Upper lobe of left lung (tissue), 4 donors: ENCODE data around the gene HOXA6.

Experiments used
- EP300 ChIP-seq, 4 donors: sonication (generic); formaldehyde crosslinking; IDR thresholded peaks; one replicate each; pipeline ENCODE4 v1.5.1; 2017; ENCODE audit warnings: antibody characterized with exemption in 4 of 4, control low read depth in 2 of 4
- POLR2A ChIP-seq, 4 donors: fragments of 450-650 bp; IDR thresholded peaks; one replicate each; pipeline ENCODE4 v1.5.1; 2016 to 2017; ENCODE audit warnings: antibody characterized with exemption in 4 of 4, mild to moderate bottlenecking in 2 of 4
- POLR2AphosphoS5 ChIP-seq, 2 donors: sonication (generic); formaldehyde crosslinking; IDR thresholded peaks; one replicate each; pipeline ENCODE4 v1.5.1; 2017; ENCODE audit warnings: antibody characterized with exemption in 2 of 2
- TF ChIP-seq, protein P1 (sequence below), 6 experiments: fragments of 450-650 bp in 4 of 6; fragments of 200-600 bp in 2 of 6; sonication (generic) in 2 of 6; IDR thresholded peaks; one replicate each; pipeline ENCODE4 v1.5.1; 2016 to 2019; ENCODE audit warnings: antibody characterized with exemption in 6 of 6

GRCh38 chr7:27131390-27131819 is 16.2 kb downstream of the HOXA6 start:
- TF ChIP-seq, protein P1, sequence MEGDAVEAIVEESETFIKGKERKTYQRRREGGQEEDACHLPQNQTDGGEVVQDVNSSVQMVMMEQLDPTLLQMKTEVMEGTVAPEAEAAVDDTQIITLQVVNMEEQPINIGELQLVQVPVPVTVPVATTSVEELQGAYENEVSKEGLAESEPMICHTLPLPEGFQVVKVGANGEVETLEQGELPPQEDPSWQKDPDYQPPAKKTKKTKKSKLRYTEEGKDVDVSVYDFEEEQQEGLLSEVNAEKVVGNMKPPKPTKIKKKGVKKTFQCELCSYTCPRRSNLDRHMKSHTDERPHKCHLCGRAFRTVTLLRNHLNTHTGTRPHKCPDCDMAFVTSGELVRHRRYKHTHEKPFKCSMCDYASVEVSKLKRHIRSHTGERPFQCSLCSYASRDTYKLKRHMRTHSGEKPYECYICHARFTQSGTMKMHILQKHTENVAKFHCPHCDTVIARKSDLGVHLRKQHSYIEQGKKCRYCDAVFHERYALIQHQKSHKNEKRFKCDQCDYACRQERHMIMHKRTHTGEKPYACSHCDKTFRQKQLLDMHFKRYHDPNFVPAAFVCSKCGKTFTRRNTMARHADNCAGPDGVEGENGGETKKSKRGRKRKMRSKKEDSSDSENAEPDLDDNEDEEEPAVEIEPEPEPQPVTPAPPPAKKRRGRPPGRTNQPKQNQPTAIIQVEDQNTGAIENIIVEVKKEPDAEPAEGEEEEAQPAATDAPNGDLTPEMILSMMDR (IDR thresholded peaks at IDR 0.05): no peak
- TF ChIP-seq POLR2A (IDR thresholded peaks at IDR 0.05) (no peak), EP300 (IDR thresholded peaks at IDR 0.05) (no peak), POLR2AphosphoS5 (IDR thresholded peaks at IDR 0.05) (no peak)
